Jurkat, Clone E6-1 (cell line): ENCODE data around the gene MYOG.

Experiments used
- DNase-seq: peaks from one replicate; pipeline ENCODE4 v3.0.0-alpha.2; 2011; ENCODE audit warnings: low read depth, low spot score
- H3K4me3 ChIP-seq: 2 replicates; pipeline ENCODE4 v1.5.1; 2011; ENCODE audit warnings: mild to moderate bottlenecking, low read length, control low read depth, moderate library complexity

The MYOG gene

GRCh38 chr1:203095061-203095690, 9.4 kb upstream of the MYOG start:
- no peak for DNase-seq
- H3K4me3 ChIP-seq, result no peak overlapping the region

GRCh38 chr1:203093754-203094410, 8.1 kb upstream of the MYOG start:
- no peak for DNase-seq
- no peak overlapping the region for H3K4me3 ChIP-seq

- no peak overlapping the region for H3K4me3 ChIP-seq
- DNase-seq, result no peak
Observed at GRCh38 chr1:203091761-203092330, 6.0 kb upstream of the MYOG start.

GRCh38 chr1:203091199-203091477, 5.3 kb upstream of the MYOG start:
- DNase-seq, result no peak
- no peak overlapping the region for H3K4me3 ChIP-seq

GRCh38 chr1:203090421-203091198, 4.8 kb upstream of the MYOG start:
- no peak overlapping the region for H3K4me3 ChIP-seq
- DNase-seq, result no peak

- no peak for DNase-seq
- H3K4me3 ChIP-seq, result no peak overlapping the region
Observed at GRCh38 chr1:203089651-203090045, 3.8 kb upstream of the MYOG start.

- DNase-seq, result no peak
- H3K4me3 ChIP-seq, result no peak overlapping the region
Observed at GRCh38 chr1:203089001-203089650, 3.3 kb upstream of the MYOG start.

GRCh38 chr1:203088441-203088840, 2.6 kb upstream of the MYOG start:
- no peak for DNase-seq

GRCh38 chr1:203086992-203087763, 1.4 kb upstream of the MYOG start:
- DNase-seq, result no peak
- H3K4me3 ChIP-seq, result no peak overlapping the region

More at GRCh38 chr1:203088441-203088840, 2.6 kb upstream of the MYOG start:
- no peak overlapping the region for H3K4me3 ChIP-seq

GRCh38 chr1:203084588-203085527, 954 bp downstream of the MYOG start:
- no peak overlapping the region for H3K4me3 ChIP-seq
- peak; percentile 32 for DNase-seq

GRCh38 chr1:203083463-203083921, 2.3 kb downstream of the MYOG start:
- no peak overlapping the region for H3K4me3 ChIP-seq
- DNase-seq, result no peak

- no peak for DNase-seq
- no peak overlapping the region for H3K4me3 ChIP-seq
Observed at GRCh38 chr1:203082571-203083462, 3.0 kb downstream of the MYOG start.

- DNase-seq, result no peak
- H3K4me3 ChIP-seq, result no peak overlapping the region
Observed at GRCh38 chr1:203082231-203082505, 3.6 kb downstream of the MYOG start.

GRCh38 chr1:203081465-203082230, 4.2 kb downstream of the MYOG start:
- DNase-seq, result no peak
- no peak overlapping the region for H3K4me3 ChIP-seq

- no peak overlapping the region for H3K4me3 ChIP-seq
- no peak for DNase-seq
Observed at GRCh38 chr1:203080456-203080855, 5.4 kb downstream of the MYOG start.

- no peak overlapping the region for H3K4me3 ChIP-seq
- DNase-seq, result no peak
Observed at GRCh38 chr1:203078478-203078877, 7.3 kb downstream of the MYOG start.
